NB4 (cell line): Measurements from ENCODE around the gene VWA3A.

Source experiments
- MYC ChIP-seq: IDR thresholded peaks from 2 replicates; pipeline ENCODE4 v1.6.1; 2011; ENCODE audit warnings: low read depth, low read length
- POLR2A ChIP-seq: IDR thresholded peaks from 2 replicates; pipeline ENCODE4 v1.6.1; 2011; ENCODE audit warnings: mild to moderate bottlenecking; ENCODE audit not compliant: insufficient read length; ENCODE audit errors: extremely low read depth
- TF ChIP-seq, protein P1 (sequence below): IDR thresholded peaks from one replicate; pipeline ENCODE4 v1.5.1; 2012; ENCODE audit warnings: low read depth, low read length
- TF ChIP-seq, protein P2 (sequence below): IDR thresholded peaks from 2 replicates; pipeline ENCODE4 v1.6.1; 2011; ENCODE audit warnings: low read depth, low read length

DNA sequence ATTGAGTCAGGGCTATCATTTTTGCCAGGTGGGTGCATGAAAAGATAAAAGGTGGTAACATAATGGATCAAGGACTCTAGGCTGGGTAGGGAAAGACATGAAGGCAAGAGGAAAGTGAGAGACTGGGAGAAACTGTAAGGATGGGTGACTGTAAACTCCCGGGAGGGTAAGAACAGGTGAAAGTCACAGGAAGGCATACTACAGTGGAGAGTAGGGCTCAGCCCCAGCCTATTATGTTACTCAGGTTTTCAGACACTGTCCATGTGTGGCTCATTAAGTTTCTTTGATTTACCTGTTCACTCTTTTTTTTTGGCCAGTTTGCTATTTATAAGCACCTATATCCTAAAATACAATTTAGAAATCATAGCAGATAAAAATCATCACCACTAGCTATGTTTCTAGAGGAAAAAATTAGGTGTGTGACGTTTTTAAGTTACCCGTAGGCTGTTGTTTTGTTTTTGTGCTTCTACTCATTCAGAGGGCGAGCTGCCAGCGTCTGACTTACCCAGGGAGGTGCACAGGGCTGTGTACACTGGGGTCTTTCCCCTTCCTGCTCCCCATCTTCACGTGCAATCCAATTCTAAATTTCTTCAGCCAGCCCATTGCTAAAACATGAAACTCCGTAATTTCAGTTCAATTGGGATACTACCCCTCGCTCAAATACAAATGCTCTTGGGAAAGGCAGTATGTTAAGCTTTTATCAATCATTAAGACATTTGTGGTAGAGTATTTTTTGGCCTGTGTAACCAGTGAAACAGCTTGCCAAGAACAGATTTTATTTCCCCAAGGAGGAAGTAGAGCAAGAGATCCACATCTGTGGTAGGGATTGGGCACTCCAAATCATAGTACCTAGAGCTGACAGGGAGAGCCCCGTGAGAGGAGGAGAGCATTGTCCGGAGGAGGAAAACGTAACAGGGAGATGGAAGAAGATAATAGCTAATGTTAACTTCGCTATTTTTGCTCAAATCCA is 21.7 kb upstream of the VWA3A start:
- TF ChIP-seq, protein P1, sequence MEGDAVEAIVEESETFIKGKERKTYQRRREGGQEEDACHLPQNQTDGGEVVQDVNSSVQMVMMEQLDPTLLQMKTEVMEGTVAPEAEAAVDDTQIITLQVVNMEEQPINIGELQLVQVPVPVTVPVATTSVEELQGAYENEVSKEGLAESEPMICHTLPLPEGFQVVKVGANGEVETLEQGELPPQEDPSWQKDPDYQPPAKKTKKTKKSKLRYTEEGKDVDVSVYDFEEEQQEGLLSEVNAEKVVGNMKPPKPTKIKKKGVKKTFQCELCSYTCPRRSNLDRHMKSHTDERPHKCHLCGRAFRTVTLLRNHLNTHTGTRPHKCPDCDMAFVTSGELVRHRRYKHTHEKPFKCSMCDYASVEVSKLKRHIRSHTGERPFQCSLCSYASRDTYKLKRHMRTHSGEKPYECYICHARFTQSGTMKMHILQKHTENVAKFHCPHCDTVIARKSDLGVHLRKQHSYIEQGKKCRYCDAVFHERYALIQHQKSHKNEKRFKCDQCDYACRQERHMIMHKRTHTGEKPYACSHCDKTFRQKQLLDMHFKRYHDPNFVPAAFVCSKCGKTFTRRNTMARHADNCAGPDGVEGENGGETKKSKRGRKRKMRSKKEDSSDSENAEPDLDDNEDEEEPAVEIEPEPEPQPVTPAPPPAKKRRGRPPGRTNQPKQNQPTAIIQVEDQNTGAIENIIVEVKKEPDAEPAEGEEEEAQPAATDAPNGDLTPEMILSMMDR, result no peak
- TF ChIP-seq, protein P2, sequence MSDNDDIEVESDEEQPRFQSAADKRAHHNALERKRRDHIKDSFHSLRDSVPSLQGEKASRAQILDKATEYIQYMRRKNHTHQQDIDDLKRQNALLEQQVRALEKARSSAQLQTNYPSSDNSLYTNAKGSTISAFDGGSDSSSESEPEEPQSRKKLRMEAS, result no peak
- TF ChIP-seq POLR2A (no peak), MYC (no peak)
